Upper lobe of right lung (tissue), 1 donor: ENCODE data around the gene CCNF. TPM values are rescaled to one million over a fixed set of nuclear protein-coding genes. Genes with fewer than 3 reads are reported as not detected.

ENCODE experiments used
- ATAC-seq: fragments of 200-7000 bp; cut with Tn5 transposase; one replicate; pipeline ENCODE4 v1.9.1; 2020; ENCODE audit warnings: mild to moderate bottlenecking, moderate library complexity
- DNase-seq: peaks from one replicate; pipeline ENCODE4 v3.0.0-alpha.2; 2020
- H3K27ac ChIP-seq: fragments of 200-600 bp; one replicate; pipeline ENCODE4 v1.8.0; 2022
- H3K27me3 ChIP-seq: fragments of 200-600 bp; one replicate; pipeline ENCODE4 v1.8.0; 2022; ENCODE audit warnings: mild to moderate bottlenecking
- H3K36me3 ChIP-seq: fragments of 200-600 bp; one replicate; pipeline ENCODE4 v1.8.0; 2022
- H3K4me1 ChIP-seq: fragments of 200-600 bp; one replicate; pipeline ENCODE4 v1.8.0; 2022
- H3K4me3 ChIP-seq: fragments of 200-600 bp; one replicate; pipeline ENCODE4 v1.8.0; 2022; ENCODE audit warnings: mild to moderate bottlenecking
- H3K9me3 ChIP-seq: fragments of 200-600 bp; one replicate; pipeline ENCODE4 v1.8.0; 2022
- CTCF ChIP-seq: fragments of 200-600 bp; IDR thresholded peaks from one replicate; pipeline ENCODE4 v1.8.0; 2022; ENCODE audit warnings: antibody characterized with exemption
- intact Hi-C: fragments of 100-400 bp; cut with DNase I; formaldehyde crosslinking; loops from one replicate; pipeline ENCODE4 v1.11.0; 2022
- total RNA-seq: library from RNA; stranded (reverse); fragmentation: NEBNext Ultra II Directional; extraction: Animal tissue kit (Norgen Biotek cat#: 25700); gene quantifications from one replicate; pipeline ENCODE4 v1.2.1, GENCODE V29; 2021
- donor health status: DM: no; HTN: yes; CAD: no; lungs with severe emphysema.

Gene CCNF
- total RNA-seq, 1 donor from 2014 or later, result 3.6 TPM

- H3K4me1 ChIP-seq, result peaks cover 11% of the 10 kb centered on the region
Observed at GRCh38 chr16:2459647-2460390, 30.6 kb downstream of the CCNF start, which contains the start of gene TEDC2. Gene TEDC2 (plus strand): TSS chr16:2460109. CDS start chr16:2460145, 36 bp downstream.

GRCh38 chr16:2460391-2460713, 31.1 kb downstream of the CCNF start:
- H3K4me1 ChIP-seq, result peaks cover 11% of the 10 kb centered on the region
- TF ChIP-seq CTCF, result no peak
- intact Hi-C loops, result no loop called here
- H3K27me3 ChIP-seq, result no peaks in the 10 kb centered on the region
- H3K9me3 ChIP-seq, result no peaks in the 10 kb centered on the region
- H3K27ac ChIP-seq, result no peak overlapping the region
- peak overlapping the region; percentile 56 for H3K4me3 ChIP-seq
- no peaks in the 10 kb centered on the region for H3K36me3 ChIP-seq
- no peak for DNase-seq
- ATAC-seq, result no peak

More at GRCh38 chr16:2459647-2460390, 30.6 kb downstream of the CCNF start, which contains the start of gene TEDC2:
- ATAC-seq, result peak; percentile 98
- Histone ChIP-seq H3K27ac (peak within 1 kb of the TSS; percentile 33), H3K36me3 (no peaks in the 10 kb centered on the region), H3K27me3 (no peaks in the 10 kb centered on the region), H3K9me3 (no peaks in the 10 kb centered on the region), H3K4me3 (peak within 1 kb of the TSS; percentile 56)
- intact Hi-C loops, result no loop called here
- DNase-seq, result peak; percentile 99
- no peak for TF ChIP-seq CTCF

- DNase-seq (no peak), ATAC-seq (no peak)
- no peak overlapping the region for H3K4me3 ChIP-seq
- H3K27me3 ChIP-seq, result no peaks in the 10 kb centered on the region
- no peaks in the 10 kb centered on the region for H3K36me3 ChIP-seq
- peaks cover 11% of the 10 kb centered on the region for H3K4me1 ChIP-seq
- no peaks in the 10 kb centered on the region for H3K9me3 ChIP-seq
- TF ChIP-seq CTCF, result no peak
- intact Hi-C loops, result no loop called here
- H3K27ac ChIP-seq, result no peak overlapping the region
Observed at GRCh38 chr16:2460916-2461315, 31.7 kb downstream of the CCNF start.

GRCh38 chr16:2462031-2462866, 33.0 kb downstream of the CCNF start:
- peaks cover 11% of the 10 kb centered on the region for H3K4me1 ChIP-seq
- ATAC-seq (no peak), DNase-seq (peak; percentile 58)
- H3K27ac ChIP-seq, result no peak overlapping the region
- H3K4me3 ChIP-seq, result no peak overlapping the region
- no peaks in the 10 kb centered on the region for H3K9me3 ChIP-seq
- intact Hi-C loops, result no loop called here
- H3K36me3 ChIP-seq, result no peaks in the 10 kb centered on the region
- no peaks in the 10 kb centered on the region for H3K27me3 ChIP-seq
- no peak for TF ChIP-seq CTCF

GRCh38 chr16:2464333-2464732, 35.1 kb downstream of the CCNF start:
- intact Hi-C loops, result no loop called here
- Histone ChIP-seq H3K4me1 (peaks cover 21% of the 10 kb centered on the region), H3K4me3 (no peak overlapping the region), H3K36me3 (no peaks in the 10 kb centered on the region), H3K27me3 (peaks cover 11% of the 10 kb centered on the region), H3K27ac (no peak overlapping the region), H3K9me3 (no peaks in the 10 kb centered on the region)
- ATAC-seq (no peak), DNase-seq (no peak)
- TF ChIP-seq CTCF, result no peak
